IPS DF 4.7 (cell line): ENCODE results near the gene GTF2A2.
"Not testable (repeated sequence)": the region's sequence is repeated elsewhere in the genome, so short reads cannot be mapped to it uniquely, and the experiment has no call there.

Source experiments
- DNase-seq: peaks from one replicate; pipeline ENCODE4 v3.0.0-alpha.2; 2013; ENCODE audit warnings: low spot score; ENCODE audit errors: extremely low read depth

The GTF2A2 gene, protein sequence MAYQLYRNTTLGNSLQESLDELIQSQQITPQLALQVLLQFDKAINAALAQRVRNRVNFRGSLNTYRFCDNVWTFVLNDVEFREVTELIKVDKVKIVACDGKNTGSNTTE

GRCh38 chr15:59656897-59657634 lies at the start of gene GTF2A2:
TSS of gene GTF2A2 (minus strand) at chr15:59657515. CDS start at chr15:59652277, 5,238 bp downstream.
- DNase-seq: peak; percentile 72

- DNase-seq: no peak
Observed at GRCh38 chr15:59703979-59704796, 46.9 kb upstream of the GTF2A2 start.

DNA sequence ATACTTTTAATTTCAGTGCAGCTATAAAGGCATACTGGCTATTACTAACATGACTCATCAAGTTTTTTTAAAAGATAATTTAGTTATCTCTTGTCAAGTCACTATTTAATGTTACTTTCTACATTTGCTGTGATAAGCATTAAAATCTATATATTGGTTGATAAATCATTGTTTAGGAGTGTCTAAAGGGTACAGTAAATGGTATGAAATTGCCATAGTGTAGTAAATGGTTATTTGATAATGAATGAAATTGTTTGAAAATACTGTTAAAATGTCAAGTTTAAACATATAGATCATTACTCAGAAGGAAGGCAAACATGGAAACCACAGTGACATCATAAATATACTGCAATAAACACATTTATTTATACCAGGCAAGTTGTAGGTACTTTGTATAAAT lies 45.0 kb upstream of the GTF2A2 start:
- no peak for DNase-seq

GRCh38 chr15:59701880-59702279 lies 44.6 kb upstream of the GTF2A2 start:
- DNase-seq: no peak

- no peak for DNase-seq
Observed at GRCh38 chr15:59699810-59700431, 42.6 kb upstream of the GTF2A2 start.

- not testable (repeated sequence) for DNase-seq
Observed at GRCh38 chr15:59698065-59698464, 40.8 kb upstream of the GTF2A2 start.

GRCh38 chr15:59696332-59696731 lies 39.0 kb upstream of the GTF2A2 start:
- DNase-seq: no peak

DNA sequence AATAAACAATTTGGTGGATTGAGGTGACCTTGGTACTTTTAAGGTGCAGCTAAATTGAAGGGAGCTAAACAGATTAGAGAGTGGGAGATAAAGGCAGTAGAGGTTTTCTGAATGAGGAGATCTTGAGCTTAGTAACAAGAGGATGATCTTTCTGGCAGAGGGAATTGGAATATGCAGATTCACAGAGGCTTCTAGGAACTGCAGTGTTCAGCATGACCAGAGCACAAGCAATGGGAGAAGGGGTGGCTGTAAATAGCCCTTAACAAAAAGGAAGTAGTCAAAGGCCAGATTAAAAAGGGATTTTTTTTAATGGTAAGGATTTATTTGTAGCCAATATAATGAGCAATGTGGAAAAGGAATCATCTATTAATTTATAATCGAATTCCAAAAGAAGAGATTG lies 37.5 kb upstream of the GTF2A2 start:
- DNase-seq: no peak

GRCh38 chr15:59691194-59691805 lies 34.0 kb upstream of the GTF2A2 start:
- no peak for DNase-seq

GRCh38 chr15:59689626-59690236 lies 32.4 kb upstream of the GTF2A2 start:
- DNase-seq: no peak

DNA sequence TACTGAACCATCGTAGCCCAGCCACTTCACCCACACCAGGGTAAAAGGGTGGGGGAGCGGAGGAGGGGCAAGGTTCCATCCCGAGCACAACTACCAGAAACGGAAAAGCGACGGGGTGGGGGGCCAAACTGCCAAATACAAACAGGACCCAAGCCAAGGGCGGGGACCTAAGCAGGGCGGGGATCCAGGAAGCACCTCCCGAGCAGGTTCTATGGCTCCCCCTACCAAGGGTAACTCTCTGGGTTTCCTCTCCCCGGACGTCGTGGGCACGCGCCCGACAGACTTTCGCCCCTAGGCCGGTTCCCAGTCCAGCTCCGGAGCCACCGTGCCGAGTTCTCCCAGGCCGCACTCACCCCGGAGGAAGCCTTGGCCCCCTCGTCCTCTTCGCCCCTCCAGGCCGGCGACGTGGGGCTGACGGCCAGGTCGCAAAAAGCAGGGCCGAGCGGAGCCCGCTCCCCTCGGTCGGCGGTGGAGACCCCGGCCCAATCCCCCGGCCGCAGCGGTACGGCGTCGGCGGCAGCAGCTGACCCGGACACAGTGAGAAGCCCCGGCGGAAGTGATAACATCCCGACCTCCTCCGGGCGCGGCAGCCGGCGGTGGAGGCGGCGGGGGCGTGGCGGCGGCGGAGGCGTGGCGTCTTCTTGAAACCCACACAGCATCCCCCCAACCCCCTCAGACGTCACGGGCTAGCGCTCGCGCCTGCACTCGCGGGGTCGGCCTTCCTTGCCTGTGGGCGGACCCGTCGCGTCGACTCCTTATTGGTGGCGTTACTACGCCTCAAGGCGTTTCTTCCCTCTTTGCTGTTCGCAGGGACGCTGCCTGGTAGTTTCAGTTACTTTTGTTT lies 31.7 kb upstream of the GTF2A2 start, which contains the start of gene BNIP2:
BNIP2 (minus strand) TSS at position 539 of the 844 bp plus-strand sequence. CDS start 6,863 bp downstream, outside the sequence.
- DNase-seq: peak; percentile 87

GRCh38 chr15:59688423-59688781 lies 31.1 kb upstream of the GTF2A2 start:
- no peak for DNase-seq

- DNase-seq: no peak
Observed at GRCh38 chr15:59687836-59688235, 30.5 kb upstream of the GTF2A2 start.

GRCh38 chr15:59686389-59686788 lies 29.1 kb upstream of the GTF2A2 start:
- no peak for DNase-seq

- DNase-seq: no peak
Observed at GRCh38 chr15:59685737-59686297, 28.5 kb upstream of the GTF2A2 start.

DNA sequence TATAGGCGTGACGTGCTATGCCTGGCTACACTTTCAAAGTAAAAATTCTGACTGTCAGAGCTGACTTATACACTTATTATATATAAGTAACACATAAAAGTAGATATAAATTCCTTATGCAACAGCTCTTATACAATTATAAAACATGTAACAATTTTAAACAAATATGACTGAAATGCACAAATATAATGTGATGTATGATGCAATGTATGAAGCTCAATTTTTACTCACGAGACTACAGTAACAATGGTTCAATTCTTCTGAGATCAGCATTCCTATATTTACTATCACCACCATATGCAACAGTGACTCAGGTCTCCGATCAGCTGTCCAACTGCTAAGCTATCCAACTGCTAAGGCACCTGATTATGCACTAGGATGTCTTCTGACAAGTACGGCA lies 23.6 kb upstream of the GTF2A2 start:
- no peak for DNase-seq

- DNase-seq: no peak
Observed at GRCh38 chr15:59680346-59680745, 23.0 kb upstream of the GTF2A2 start.

- DNase-seq: no peak
Observed at GRCh38 chr15:59678620-59679019, 21.3 kb upstream of the GTF2A2 start.

- no peak for DNase-seq
Observed at GRCh38 chr15:59678172-59678571, 20.9 kb upstream of the GTF2A2 start.

DNA sequence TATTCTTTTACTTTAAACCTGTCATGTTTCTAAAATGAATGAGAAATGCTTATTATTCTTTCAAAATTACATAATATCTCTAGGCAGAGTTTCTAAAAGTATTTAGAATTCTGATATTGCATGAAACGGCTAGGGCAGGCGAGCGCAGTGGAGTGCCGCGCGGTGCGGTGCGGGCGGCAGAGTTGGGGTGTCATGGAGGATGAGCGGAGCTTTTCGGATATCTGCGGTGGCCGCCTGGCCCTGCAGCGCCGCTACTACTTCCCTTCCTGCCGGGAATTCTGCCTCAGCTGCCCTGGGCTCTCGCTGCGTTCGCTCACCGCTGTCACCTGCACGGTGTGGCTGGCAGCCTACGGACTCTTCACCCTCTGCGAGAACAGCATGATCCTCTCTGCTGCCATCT lies 19.2 kb upstream of the GTF2A2 start:
- DNase-seq: no peak
